Natural killer cell (primary cell): ENCODE results near the gene COTL1. TPM values are rescaled to one million over a fixed set of nuclear protein-coding genes. Genes with fewer than 3 reads are reported as not detected.

Source experiments
- ATAC-seq, 3 donors: fragments of 150-1000 bp in 2 of 3; fragments of 200-7000 bp in 1 of 3; cut with Tn5 transposase; 1 replicate in 1 of 3; 2 replicates in 2 of 3; pipeline ENCODE4 v1.10.0; 2021; ENCODE audit warnings: mild to moderate bottlenecking in 2 of 3, moderate library complexity in 2 of 3
- DNase-seq, 2 donors: peaks; one replicate each; pipeline versions ENCODE4 v3.0.0 to v3.0.0-alpha.2; 2013 to 2021; ENCODE audit warnings: mixed read lengths in 1 of 2
- H3K27ac ChIP-seq: one replicate; pipeline ENCODE4 v1.5.1; 2013; ENCODE audit warnings: mild to moderate bottlenecking, low read length
- H3K27me3 ChIP-seq: one replicate; pipeline ENCODE4 v1.6.1; 2013; ENCODE audit warnings: low read length; ENCODE audit not compliant: control insufficient read depth, insufficient read depth
- H3K36me3 ChIP-seq: one replicate; pipeline ENCODE4 v1.6.1; 2013; ENCODE audit warnings: low read length; ENCODE audit not compliant: control insufficient read depth, insufficient read depth
- H3K4me1 ChIP-seq: one replicate; pipeline ENCODE4 v1.6.1; 2013; ENCODE audit warnings: low read length; ENCODE audit not compliant: control insufficient read depth, insufficient read depth
- H3K4me3 ChIP-seq: one replicate; pipeline ENCODE4 v1.5.1; 2013; ENCODE audit warnings: low read length
- H3K9me3 ChIP-seq: one replicate; pipeline ENCODE4 v1.6.1; 2013; ENCODE audit warnings: low read length; ENCODE audit not compliant: control insufficient read depth, insufficient read depth
- H3K27ac Mint-ChIP-seq, 2 donors: one replicate each; pipeline ENCODE4 v1.8.0; 2022; ENCODE audit warnings: mild to moderate bottlenecking in 2 of 2, mixed read lengths in 2 of 2, moderate library complexity in 1 of 2
- H3K27me3 Mint-ChIP-seq, 2 donors: one replicate each; pipeline ENCODE4 v1.8.0; 2022; ENCODE audit warnings: low read depth in 2 of 2, mixed read lengths in 2 of 2
- H3K36me3 Mint-ChIP-seq: one replicate; pipeline ENCODE4 v1.8.0; 2022; ENCODE audit warnings: mixed read lengths
- H3K4me1 Mint-ChIP-seq, 2 donors: one replicate each; pipeline ENCODE4 v1.8.0; 2022; ENCODE audit warnings: mixed read lengths in 2 of 2
- H3K4me3 Mint-ChIP-seq: one replicate; pipeline ENCODE4 v1.8.0; 2022; ENCODE audit warnings: mild to moderate bottlenecking, moderate library complexity, mixed read lengths
- H3K9me3 Mint-ChIP-seq, 2 donors: one replicate each; pipeline ENCODE4 v1.8.0; 2022; ENCODE audit warnings: mixed read lengths in 2 of 2
- CTCF ChIP-seq: fragments of 200-600 bp; IDR thresholded peaks from one replicate; pipeline ENCODE4 v1.8.0; 2022; ENCODE audit warnings: antibody characterized with exemption
- WGBS: methylation state at CpG from one replicate; pipeline ENCODE4 v1.1.7; 2013; ENCODE audit warnings: missing lambda C conversion rate; ENCODE audit not compliant: insufficient coverage; 5-methylcytosine and 5-hydroxymethylcytosine counted together
- intact Hi-C: fragments of 100-400 bp; cut with micrococcal nuclease; formaldehyde crosslinking; loops from one replicate; pipeline ENCODE4 v1.14.2; 2022
- total RNA-seq, 4 donors: library from RNA; stranded (reverse); fragments of 120-200 nt in 1 of 4; gene quantifications; one replicate each; pipeline versions ENCODE4 v1.2.3 to v1.2.4, GENCODE V29; 2013 to 2022

COTL1 gene
- total RNA-seq, 3 donors from 2014 or later (not counting 1 experiment from before 2014, with no cell fraction given), result 43.7 to 187 (median 116) TPM

GRCh38 chr16:84648595-84649510 is 31.0 kb upstream of the COTL1 start:
- H3K36me3 Mint-ChIP-seq, result no peaks in the 10 kb centered on the region
- ATAC-seq, result peak; percentile 41 to 60 (median 46)
- no peak for TF ChIP-seq CTCF
- Histone ChIP-seq H3K27ac (peak overlapping the region; percentile 57), H3K4me1 (peaks cover 24% of the 10 kb centered on the region), H3K4me3 (peak overlapping the region; percentile 68), H3K9me3 (no peaks in the 10 kb centered on the region), H3K36me3 (peaks cover 20% of the 10 kb centered on the region), H3K27me3 (no peaks in the 10 kb centered on the region)
- DNase-seq, result peak; percentile 44 to 65
- peak overlapping the region; percentile 73 to 86 for H3K27ac Mint-ChIP-seq
- peaks cover 0 to 4% of the 10 kb centered on the region in 2 donors for H3K27me3 Mint-ChIP-seq
- intact Hi-C loops, result no loop called here
- WGBS, result 2% methylated on average over 96 of the region's 96 CpGs
- peak overlapping the region; percentile 81 for H3K4me3 Mint-ChIP-seq
- no peaks in the 10 kb centered on the region for H3K9me3 Mint-ChIP-seq
- H3K4me1 Mint-ChIP-seq, result peaks cover 32 to 49% of the 10 kb centered on the region in 2 donors

- Mint-ChIP-seq H3K27me3 (peaks cover 0 to 4% of the 10 kb centered on the region in 2 donors), H3K4me3 (peak within 1 kb of the TSS; percentile 98), H3K27ac (peak within 1 kb of the TSS; percentile 83 to 88), H3K36me3 (no peaks in the 10 kb centered on the region), H3K4me1 (peaks cover 32 to 45% of the 10 kb centered on the region in 2 donors), H3K9me3 (no peaks in the 10 kb centered on the region)
- Histone ChIP-seq H3K27me3 (no peaks in the 10 kb centered on the region), H3K9me3 (no peaks in the 10 kb centered on the region), H3K27ac (peak within 1 kb of the TSS; percentile 57), H3K4me3 (peak within 1 kb of the TSS; percentile 68), H3K4me1 (peaks cover 31% of the 10 kb centered on the region), H3K36me3 (peaks cover 17% of the 10 kb centered on the region)
- WGBS, result 6% methylated on average over 77 of the region's 77 CpGs
- no peak for TF ChIP-seq CTCF
- DNase-seq, result peak; percentile 81
- peak; percentile 90 to 93 (median 91) for ATAC-seq
- intact Hi-C loops, result no loop called here
Measured at GRCh38 chr16:84647828-84648594, 30.1 kb upstream of the COTL1 start, which contains the start of gene KLHL36. TSS of gene KLHL36 (plus strand) at chr16:84648511. CDS start at chr16:84650868, 2,357 bp downstream.

DNA sequence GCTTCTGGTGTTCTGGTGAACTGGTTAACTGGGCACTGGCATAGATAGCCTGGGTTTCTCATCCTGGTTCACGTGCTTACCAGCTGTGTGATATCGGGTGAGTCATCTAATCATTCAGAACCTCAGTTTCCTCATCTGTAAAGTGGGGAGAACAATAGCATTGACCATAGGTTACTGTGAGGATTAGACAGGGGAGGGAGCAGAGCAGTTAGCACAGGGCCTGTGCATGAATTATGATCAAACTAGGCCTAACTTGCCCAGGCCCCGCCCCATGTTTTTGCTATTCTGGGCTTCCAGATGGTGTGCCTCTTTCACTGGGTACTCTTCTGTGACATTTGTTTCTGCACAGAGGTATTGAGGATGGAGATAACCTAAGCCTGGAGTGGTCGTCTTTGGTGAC is 25.8 kb upstream of the COTL1 start:
- H3K4me1 Mint-ChIP-seq, result peaks cover 11 to 14% of the 10 kb centered on the region in 2 donors
- Histone ChIP-seq H3K27ac (no peak overlapping the region), H3K27me3 (no peaks in the 10 kb centered on the region), H3K9me3 (no peaks in the 10 kb centered on the region), H3K4me1 (peaks cover 32% of the 10 kb centered on the region), H3K4me3 (no peak overlapping the region), H3K36me3 (no peaks in the 10 kb centered on the region)
- no peak for ATAC-seq
- H3K27me3 Mint-ChIP-seq, result peaks cover 0 to 4% of the 10 kb centered on the region in 2 donors
- no peaks in the 10 kb centered on the region for H3K9me3 Mint-ChIP-seq
- 82% methylated on average over 4 of the region's 4 CpGs for WGBS
- no peak overlapping the region for H3K27ac Mint-ChIP-seq
- no peak for TF ChIP-seq CTCF
- H3K36me3 Mint-ChIP-seq, result no peaks in the 10 kb centered on the region
- DNase-seq, result no peak
- no peak overlapping the region for H3K4me3 Mint-ChIP-seq
- intact Hi-C loops, result no loop called here
